GM18502 (cell line): ENCODE data around the gene VPS41.

Source experiments
- ATAC-seq: cut with Tn5 transposase; IDR thresholded peaks from one replicate; pipeline ENCODE4 v1.9.1; 2021; ENCODE audit warnings: mild to moderate bottlenecking; ENCODE audit not compliant: unreplicated experiment, poor library complexity

The VPS41 gene

GRCh38 chr7:38862666-38863065 lies 46.3 kb downstream of the VPS41 start:
- ATAC-seq, result no peak

- ATAC-seq, result no peak
Observed at GRCh38 chr7:38858259-38858884, 50.6 kb downstream of the VPS41 start.

- ATAC-seq, result peak; percentile 18
Observed at GRCh38 chr7:38855867-38856266, 53.1 kb downstream of the VPS41 start.

GRCh38 chr7:38855386-38855785 lies 53.6 kb downstream of the VPS41 start:
- peak; percentile 76 for ATAC-seq

- peak; percentile 3 for ATAC-seq
Observed at GRCh38 chr7:38854947-38855346, 54.0 kb downstream of the VPS41 start.

- ATAC-seq, result no peak
Observed at GRCh38 chr7:38851321-38851720, 57.7 kb downstream of the VPS41 start.

GRCh38 chr7:38846280-38846679 lies 62.7 kb downstream of the VPS41 start:
- no peak for ATAC-seq

GRCh38 chr7:38844952-38845563 lies 63.9 kb downstream of the VPS41 start:
- no peak for ATAC-seq

- no peak for ATAC-seq
Observed at GRCh38 chr7:38842746-38843145, 66.2 kb downstream of the VPS41 start.

- ATAC-seq, result no peak
Observed at GRCh38 chr7:38840736-38841460, 68.1 kb downstream of the VPS41 start.

GRCh38 chr7:38839851-38840250 lies 69.1 kb downstream of the VPS41 start:
- ATAC-seq, result no peak

GRCh38 chr7:38838725-38839385 lies 70.1 kb downstream of the VPS41 start:
- no peak for ATAC-seq

GRCh38 chr7:38834357-38834756 lies 74.6 kb downstream of the VPS41 start:
- ATAC-seq, result no peak

GRCh38 chr7:38833329-38833728 lies 75.7 kb downstream of the VPS41 start:
- no peak for ATAC-seq

GRCh38 chr7:38831259-38831996 lies 77.6 kb downstream of the VPS41 start:
- ATAC-seq, result no peak

GRCh38 chr7:38830826-38831225 lies 78.2 kb downstream of the VPS41 start:
- no peak for ATAC-seq

- ATAC-seq, result no peak
Observed at GRCh38 chr7:38829488-38830165, 79.4 kb downstream of the VPS41 start.

- no peak for ATAC-seq
Observed at GRCh38 chr7:38828026-38828425, 81.0 kb downstream of the VPS41 start.

- no peak for ATAC-seq
Observed at GRCh38 chr7:38825721-38826440, 83.1 kb downstream of the VPS41 start.
